Astrocyte (in vitro differentiated cells and primary cell): Measurements from ENCODE around the gene BNIP5. TPM values are rescaled to one million over a fixed set of nuclear protein-coding genes. Genes with fewer than 3 reads are reported as not detected.

ENCODE experiments used
- DNase-seq: peaks from one replicate; pipeline ENCODE4 v3.0.0-alpha.2; 2010; ENCODE audit warnings: low read depth
- FAIRE-seq: peaks from 2 replicates; lab custom pipeline; 2011; peaks lifted over from hg19 to GRCh38; lab: Jason Lieb, UNC
- H2AFZ ChIP-seq: 2 replicates; pipeline ENCODE4 v1.6.0; 2012; ENCODE audit warnings: low read depth, low read length, inconsistent platforms
- H3K27ac ChIP-seq: 2 replicates; pipeline ENCODE4 v1.5.1; 2011; ENCODE audit warnings: low read depth, low read length, inconsistent platforms
- H3K27me3 ChIP-seq: 2 replicates; pipeline ENCODE4 v1.6.0; 2011; ENCODE audit warnings: low read length, inconsistent platforms; ENCODE audit not compliant: insufficient read depth
- H3K36me3 ChIP-seq: 2 replicates; pipeline ENCODE4 v1.5.1; 2011; ENCODE audit warnings: low read length, inconsistent platforms; ENCODE audit not compliant: insufficient read depth
- H3K4me1 ChIP-seq: 2 replicates; pipeline ENCODE4 v1.5.1; 2011; ENCODE audit warnings: low read length, inconsistent platforms; ENCODE audit not compliant: insufficient read depth
- H3K4me2 ChIP-seq: 2 replicates; pipeline ENCODE4 v1.6.0; 2012; ENCODE audit warnings: low read length, inconsistent platforms
- H3K4me3 ChIP-seq: 2 replicates; pipeline ENCODE4 v1.5.1; 2011; ENCODE audit warnings: low read depth, mild to moderate bottlenecking, low read length, inconsistent platforms; ENCODE audit not compliant: insufficient read depth
- H3K79me2 ChIP-seq: 2 replicates; pipeline ENCODE4 v1.6.0; 2012; ENCODE audit warnings: mild to moderate bottlenecking, low read length, inconsistent platforms; ENCODE audit not compliant: insufficient read depth
- H3K9ac ChIP-seq: 2 replicates; pipeline ENCODE4 v1.6.0; 2012; ENCODE audit warnings: mild to moderate bottlenecking, low read length, inconsistent platforms
- H3K9me3 ChIP-seq: 2 replicates; pipeline ENCODE4 v1.5.1; 2012; ENCODE audit warnings: low read depth, mild to moderate bottlenecking, low read length, inconsistent platforms; ENCODE audit not compliant: insufficient read depth
- H4K20me1 ChIP-seq: 2 replicates; pipeline ENCODE4 v1.6.0; 2012; ENCODE audit warnings: low read length, inconsistent platforms; ENCODE audit not compliant: insufficient read depth
- H3K27ac Mint-ChIP-seq: one replicate; pipeline ENCODE4 v1.8.0; 2021; ENCODE audit warnings: mild to moderate bottlenecking, mixed read lengths; ENCODE audit not compliant: unreplicated experiment
- H3K27me3 Mint-ChIP-seq: one replicate; pipeline ENCODE4 v1.8.0; 2021; ENCODE audit warnings: low read depth, mixed read lengths; ENCODE audit not compliant: unreplicated experiment
- H3K36me3 Mint-ChIP-seq: one replicate; pipeline ENCODE4 v1.8.0; 2021; ENCODE audit warnings: low read depth, mixed read lengths; ENCODE audit not compliant: unreplicated experiment
- H3K4me1 Mint-ChIP-seq: one replicate; pipeline ENCODE4 v1.8.0; 2021; ENCODE audit warnings: low read depth, mixed read lengths; ENCODE audit not compliant: unreplicated experiment
- H3K4me3 Mint-ChIP-seq: one replicate; pipeline ENCODE4 v1.8.0; 2021; ENCODE audit warnings: mild to moderate bottlenecking, moderate library complexity, mixed read lengths; ENCODE audit not compliant: unreplicated experiment
- H3K9me3 Mint-ChIP-seq: one replicate; pipeline ENCODE4 v1.8.0; 2021; ENCODE audit warnings: mild to moderate bottlenecking, mixed read lengths; ENCODE audit not compliant: unreplicated experiment
- CTCF ChIP-seq: IDR thresholded peaks from 2 replicates; pipeline ENCODE4 v1.5.1; 2011; ENCODE audit warnings: low read depth, mild to moderate bottlenecking, inconsistent platforms, low read length, moderate library complexity; ENCODE audit not compliant: insufficient read depth
- EZH2 ChIP-seq: IDR thresholded peaks from 2 replicates; pipeline ENCODE4 v1.6.1; 2012; ENCODE audit warnings: mild to moderate bottlenecking, low read length, inconsistent platforms; ENCODE audit not compliant: insufficient read depth
- total RNA-seq: library from RNA; stranded (reverse); gene quantifications from 2 replicates; pipeline ENCODE4 v1.2.1, GENCODE V29; 2021

BNIP5 gene
- total RNA-seq, 1 donor from 2014 or later: not detected

- FAIRE-seq: no peak
- Histone ChIP-seq H3K9ac (no peak overlapping the region), H3K27me3 (peaks cover 9% of the 10 kb centered on the region), H3K4me3 (no peak overlapping the region), H3K4me1 (no peaks in the 10 kb centered on the region), H2AFZ (no peak overlapping the region), H3K9me3 (no peaks in the 10 kb centered on the region), H3K4me2 (no peak overlapping the region), H3K79me2 (no peaks in the 10 kb centered on the region), H3K36me3 (no peaks in the 10 kb centered on the region), H4K20me1 (no peaks in the 10 kb centered on the region), H3K27ac (no peak overlapping the region)
- H3K4me3 Mint-ChIP-seq: no peak overlapping the region
- TF ChIP-seq EZH2 (no peak), CTCF (no peak)
- peaks cover 38% of the 10 kb centered on the region for H3K27me3 Mint-ChIP-seq
- H3K9me3 Mint-ChIP-seq: no peaks in the 10 kb centered on the region
- peaks cover 6% of the 10 kb centered on the region for H3K4me1 Mint-ChIP-seq
- no peaks in the 10 kb centered on the region for H3K36me3 Mint-ChIP-seq
- no peak overlapping the region for H3K27ac Mint-ChIP-seq
- DNase-seq: no peak
Observed at GRCh38 chr6:36320475-36320874, 16.2 kb downstream of the BNIP5 start.

GRCh38 chr6:36319821-36320220, 16.9 kb downstream of the BNIP5 start:
- Mint-ChIP-seq H3K36me3 (no peaks in the 10 kb centered on the region), H3K9me3 (no peaks in the 10 kb centered on the region), H3K4me3 (no peak overlapping the region), H3K27me3 (peaks cover 38% of the 10 kb centered on the region), H3K4me1 (peaks cover 6% of the 10 kb centered on the region), H3K27ac (no peak overlapping the region)
- TF ChIP-seq EZH2: no peak
- no peak for TF ChIP-seq CTCF
- DNase-seq (no peak), FAIRE-seq (no peak)
- no peak overlapping the region for H2AFZ ChIP-seq
- no peak overlapping the region for H3K4me2 ChIP-seq
- no peak overlapping the region for H3K9ac ChIP-seq
- no peaks in the 10 kb centered on the region for H3K9me3 ChIP-seq
- H3K79me2 ChIP-seq: no peaks in the 10 kb centered on the region
- H3K27ac ChIP-seq: no peak overlapping the region
- no peaks in the 10 kb centered on the region for H4K20me1 ChIP-seq
- H3K4me3 ChIP-seq: no peak overlapping the region
- H3K27me3 ChIP-seq: peaks cover 9% of the 10 kb centered on the region
- no peaks in the 10 kb centered on the region for H3K4me1 ChIP-seq
- no peaks in the 10 kb centered on the region for H3K36me3 ChIP-seq

GRCh38 chr6:36319436-36319762, 17.3 kb downstream of the BNIP5 start:
- no peak overlapping the region for H3K4me3 ChIP-seq
- Mint-ChIP-seq H3K27me3 (peaks cover 35% of the 10 kb centered on the region), H3K27ac (no peak overlapping the region), H3K4me1 (peaks cover 6% of the 10 kb centered on the region), H3K4me3 (no peak overlapping the region), H3K9me3 (no peaks in the 10 kb centered on the region), H3K36me3 (no peaks in the 10 kb centered on the region)
- no peak overlapping the region for H3K9ac ChIP-seq
- peaks cover 11% of the 10 kb centered on the region for H3K27me3 ChIP-seq
- no peak for FAIRE-seq
- DNase-seq: no peak
- no peak overlapping the region for H3K27ac ChIP-seq
- no peaks in the 10 kb centered on the region for H3K9me3 ChIP-seq
- no peak overlapping the region for H3K4me2 ChIP-seq
- TF ChIP-seq EZH2 (no peak), CTCF (no peak)
- no peak overlapping the region for H2AFZ ChIP-seq
- no peaks in the 10 kb centered on the region for H3K36me3 ChIP-seq
- H3K79me2 ChIP-seq: no peaks in the 10 kb centered on the region
- no peaks in the 10 kb centered on the region for H4K20me1 ChIP-seq
- H3K4me1 ChIP-seq: no peaks in the 10 kb centered on the region
